Inferior parietal cortex (tissue), 1 donor: ENCODE results near the gene ARL8B.
A peak's percentile ranks its signal among the peaks of the same experiment; 100 is the strongest.
"Not testable (repeated sequence)": the region's sequence is repeated elsewhere in the genome, so short reads cannot be mapped to it uniquely, and the experiment has no call there.

Experiments
- DNase-seq: peaks from one replicate; pipeline ENCODE4 v3.0.0-alpha.2; 2016; ENCODE audit errors: extremely low spot score

ARL8B gene

DNA sequence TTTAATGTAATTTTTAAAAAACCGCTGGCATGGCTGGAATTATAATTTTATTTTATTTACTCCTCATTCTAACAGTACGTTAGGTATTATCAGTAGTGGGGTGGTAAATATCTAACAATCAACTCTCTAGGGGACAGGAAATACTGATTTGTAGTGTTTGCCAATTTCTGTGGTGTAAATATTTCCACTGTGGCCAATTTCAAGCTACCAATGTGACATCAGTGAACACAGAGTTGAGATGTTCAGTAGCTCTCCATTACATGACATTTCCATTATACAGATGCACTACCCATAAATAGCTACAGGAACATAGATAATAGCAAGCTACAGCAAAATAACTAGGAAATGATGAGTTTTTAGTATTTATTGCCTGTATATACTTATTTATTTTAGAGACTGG is 10.0 kb upstream of the ARL8B start:
- DNase-seq: no peak

DNA sequence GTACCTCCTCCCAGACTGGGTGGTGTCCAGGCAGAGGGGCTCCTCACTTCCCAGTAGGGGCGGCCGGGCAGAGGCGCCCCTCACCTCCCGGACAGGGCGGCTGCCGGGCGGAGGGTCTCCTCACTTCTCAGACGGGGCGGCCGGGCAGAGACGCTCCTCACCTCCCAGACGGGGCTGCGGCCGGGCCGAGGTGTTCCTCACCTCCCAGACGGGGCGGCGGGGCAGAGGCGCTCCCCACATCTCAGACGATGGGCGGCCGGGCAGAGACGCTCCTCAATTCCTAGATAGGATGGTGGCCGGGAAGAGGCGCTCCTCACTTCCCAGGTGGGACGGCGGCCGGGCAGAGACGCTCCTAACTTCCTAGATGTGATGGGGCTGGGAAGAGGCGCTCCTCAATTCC is 8.4 kb upstream of the ARL8B start:
- DNase-seq: not testable (repeated sequence)

DNA sequence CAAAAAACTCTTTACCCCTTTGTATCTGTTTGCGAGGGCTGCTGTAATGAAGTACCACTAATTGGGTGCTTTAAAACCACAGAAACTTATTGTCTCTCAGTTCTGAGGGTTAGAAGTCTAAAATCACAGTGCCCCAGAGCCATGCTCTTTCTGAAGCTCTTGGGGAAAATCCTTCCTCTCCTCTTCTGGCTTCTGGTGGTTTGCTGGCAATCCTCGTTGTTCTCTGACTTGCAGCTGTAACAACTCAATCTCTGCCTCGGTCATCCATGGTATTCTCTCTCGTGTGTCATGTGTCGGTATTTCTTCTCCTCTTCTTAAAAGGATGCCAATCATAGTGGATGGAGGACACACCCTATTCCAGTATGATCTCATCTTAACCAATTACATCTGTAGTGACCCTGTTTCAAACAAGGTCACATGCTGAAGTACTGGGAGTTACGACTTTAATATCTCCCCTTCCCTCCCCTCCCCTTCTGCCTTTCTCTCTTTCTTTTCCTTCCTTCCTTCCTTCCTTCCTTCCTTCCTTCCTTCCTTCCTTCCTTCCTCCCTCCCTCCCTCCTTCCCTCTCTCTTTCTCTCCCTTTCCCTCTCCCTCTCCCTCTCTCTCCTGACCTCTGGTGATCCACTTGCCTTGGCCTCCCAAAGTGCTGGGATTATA is 6.5 kb upstream of the ARL8B start:
- DNase-seq: no peak

DNA sequence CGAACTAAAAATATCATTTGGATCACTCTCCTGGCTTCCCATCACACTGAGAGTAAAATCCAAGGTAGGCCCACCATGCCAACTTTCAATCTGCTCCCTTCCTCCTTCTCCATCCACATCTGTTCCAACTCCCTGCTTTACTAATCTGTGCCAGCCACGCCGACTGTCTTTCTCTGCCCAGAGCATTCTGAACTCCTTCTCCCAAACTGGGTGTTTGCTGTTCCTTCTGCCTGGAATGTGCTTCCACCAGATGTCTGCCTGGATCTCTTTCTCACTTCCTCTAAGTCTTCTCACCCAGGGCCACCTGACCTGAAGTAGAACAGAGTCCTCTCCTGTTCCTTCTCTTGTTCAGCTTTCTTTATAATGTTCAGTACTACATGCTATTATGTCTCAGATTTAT is 5.6 kb upstream of the ARL8B start:
- DNase-seq: no peak

DNA sequence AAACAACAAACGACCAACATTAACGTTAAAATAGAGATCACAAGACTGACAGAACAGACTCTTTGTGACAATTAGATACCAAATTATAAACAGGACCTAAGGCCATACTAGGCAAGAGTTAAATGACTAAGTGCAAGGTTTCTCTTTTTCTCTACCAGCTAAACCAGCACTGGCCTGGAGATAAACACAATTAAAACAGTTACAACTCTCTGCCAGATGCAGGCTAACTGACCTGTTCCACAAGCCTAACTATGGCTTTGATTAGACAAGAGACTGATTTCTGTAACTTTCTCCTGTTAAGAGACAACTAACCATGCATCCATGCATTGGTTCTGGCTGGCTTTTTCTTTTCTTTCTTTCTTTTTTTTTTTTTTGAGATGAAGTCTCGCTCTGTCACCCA is 1.6 kb upstream of the ARL8B start:
- DNase-seq: no peak

DNA sequence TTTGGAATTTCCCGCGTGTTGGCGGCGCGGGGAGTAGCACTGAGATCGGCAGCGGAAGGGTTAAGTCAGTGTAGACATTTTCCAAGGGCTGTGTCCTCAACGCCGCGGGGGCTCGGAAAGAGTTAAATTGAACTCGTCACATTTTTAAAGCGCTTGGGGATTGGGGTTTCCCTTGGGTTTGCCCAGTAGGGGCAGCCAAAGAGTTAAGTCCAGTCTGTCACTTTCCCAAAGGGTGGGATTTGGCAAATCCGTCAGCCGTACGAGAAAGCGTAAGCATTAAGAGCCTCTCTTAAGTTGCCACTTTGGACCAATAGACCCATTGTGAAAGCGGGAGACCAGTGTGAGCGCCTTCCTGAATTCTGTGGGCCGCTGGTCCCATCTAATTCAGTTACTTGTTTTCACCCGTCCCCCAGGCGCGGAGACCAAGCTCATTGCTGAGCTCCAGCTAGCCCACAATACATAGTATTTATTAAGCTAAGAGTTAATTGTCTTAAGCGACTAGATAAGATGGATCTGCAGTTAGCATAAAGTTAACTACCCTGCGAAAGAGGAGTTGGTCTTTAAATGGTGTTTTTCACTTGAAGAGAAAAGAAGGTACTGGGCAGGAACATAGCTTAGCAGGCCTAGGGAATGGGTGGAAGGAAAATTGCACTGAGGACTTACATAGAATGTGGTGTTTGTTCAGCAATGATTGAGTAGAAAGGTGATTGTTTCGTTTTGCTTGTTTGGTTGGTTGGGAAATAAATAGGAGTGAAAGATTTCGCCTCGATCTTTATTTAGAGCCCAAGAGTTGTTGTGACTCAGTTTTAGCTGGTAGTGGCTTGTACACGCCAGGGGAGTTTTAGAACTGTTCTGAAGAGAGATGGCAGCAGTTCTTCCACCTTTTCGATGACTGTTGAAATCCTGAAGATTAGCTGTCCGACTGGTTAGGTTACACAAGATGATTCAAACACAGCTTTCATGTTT is 932 bp downstream of the ARL8B start:
- DNase-seq: peak; percentile 55

DNA sequence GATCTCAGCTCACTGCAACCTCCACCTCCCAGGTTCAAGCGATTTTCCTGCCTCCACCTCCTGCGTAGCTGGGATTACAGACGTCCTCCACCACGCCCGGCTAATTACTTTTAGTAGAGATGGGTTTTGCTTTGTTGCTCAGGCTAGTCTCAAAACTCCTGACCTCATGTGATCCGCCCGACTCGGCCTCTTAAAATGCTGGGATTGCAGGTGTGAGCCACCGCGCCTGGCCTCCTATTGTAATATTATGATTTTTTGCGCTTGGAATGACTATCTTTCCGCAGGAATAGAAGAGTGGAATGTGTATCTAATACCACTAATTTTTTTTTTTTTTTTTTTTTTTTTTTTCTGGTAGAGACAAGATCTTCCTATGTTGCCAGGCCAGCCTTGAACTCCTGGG is 1.8 kb downstream of the ARL8B start:
- DNase-seq: no peak

DNA sequence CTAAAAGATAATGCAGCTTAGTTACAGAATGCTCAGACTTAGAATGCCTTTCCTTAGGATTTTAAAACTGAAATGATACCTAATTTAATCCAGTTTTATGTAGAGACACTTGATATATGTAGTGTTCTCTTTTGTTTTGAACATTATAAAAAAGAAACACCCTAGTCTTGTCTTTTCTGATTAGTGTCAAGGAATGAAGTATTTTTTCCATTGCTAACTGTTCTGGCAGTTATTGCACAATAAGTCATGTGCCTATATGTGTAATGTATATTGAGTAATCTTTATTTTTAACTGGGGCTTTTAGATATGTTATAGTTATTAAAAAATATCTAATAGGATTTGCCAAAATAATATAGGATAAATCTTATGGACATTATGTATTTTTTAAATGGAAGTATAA is 4.5 kb downstream of the ARL8B start:
- DNase-seq: no peak

DNA sequence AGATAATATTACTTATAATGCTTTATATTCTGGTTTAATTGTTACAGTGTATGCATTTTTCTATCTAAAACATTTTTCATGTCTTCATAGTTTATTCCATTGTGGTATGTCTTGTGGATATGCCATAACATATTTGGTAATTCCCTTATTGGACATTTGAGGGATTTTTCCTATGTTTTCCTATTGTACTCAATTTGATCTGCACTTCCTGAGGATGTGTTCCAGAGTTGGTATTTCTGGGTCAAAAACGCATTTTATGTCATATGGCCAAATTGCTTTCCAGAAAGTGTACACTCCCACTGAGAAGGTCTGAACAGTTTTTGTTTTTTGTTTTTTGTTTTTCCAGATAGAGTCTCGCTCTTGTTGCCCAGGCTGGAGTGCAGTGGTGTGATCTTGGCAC is 6.8 kb downstream of the ARL8B start:
- DNase-seq: no peak

DNA sequence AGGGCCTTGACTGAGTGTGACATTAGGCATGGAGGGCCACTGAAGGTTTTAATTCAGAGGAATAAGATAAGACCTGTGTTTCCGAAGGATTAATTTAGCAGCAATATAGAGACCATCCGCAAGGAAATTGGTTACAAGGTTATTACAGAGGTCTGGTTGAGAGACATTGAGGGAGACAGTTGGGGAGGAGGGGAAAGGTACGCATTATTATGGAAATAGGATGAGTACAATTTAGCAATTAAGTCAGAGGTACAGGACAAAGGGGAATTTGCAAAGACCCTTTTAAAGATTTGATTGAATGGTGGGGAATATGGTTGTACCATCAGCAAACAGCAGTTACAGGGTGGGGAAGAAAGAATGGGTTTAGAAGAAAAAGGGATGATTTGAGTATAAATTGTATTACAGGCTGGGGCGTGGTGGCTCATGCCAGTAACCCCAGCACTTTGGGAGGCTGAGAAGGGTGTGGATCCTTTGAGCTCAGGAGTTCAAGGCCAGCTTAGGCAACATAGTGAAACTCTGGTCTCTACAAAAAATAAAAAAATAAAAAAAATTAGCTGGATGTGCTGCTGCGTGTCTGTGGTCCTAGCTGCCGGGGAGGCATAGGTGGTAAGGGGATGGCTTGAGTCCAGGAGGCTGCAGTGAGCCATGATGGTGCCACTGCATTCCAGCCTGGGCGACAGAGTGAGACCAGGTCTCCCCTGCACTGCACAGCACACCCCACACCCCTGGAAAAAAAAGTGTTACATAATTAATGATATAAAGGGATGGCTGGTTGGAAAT is 11.3 kb downstream of the ARL8B start:
- DNase-seq: no peak

DNA sequence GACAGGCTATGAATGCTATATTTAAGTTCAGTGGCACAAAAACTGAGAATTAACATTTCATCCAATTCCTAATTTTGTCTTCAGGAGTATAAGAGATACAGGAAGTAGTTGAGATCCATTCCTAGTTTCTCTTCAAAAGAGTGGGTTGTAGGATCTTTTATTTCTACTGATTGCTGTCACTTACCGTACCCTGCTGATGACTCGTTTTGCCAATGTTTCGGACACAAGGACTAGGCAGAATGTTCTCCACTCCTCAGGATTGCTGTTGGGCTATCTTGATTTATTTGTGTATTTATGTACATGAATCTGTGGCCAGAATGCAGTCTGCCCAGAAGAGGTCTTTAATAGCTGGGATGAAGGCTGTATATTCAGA is 11.9 kb downstream of the ARL8B start:
- DNase-seq: no peak

DNA sequence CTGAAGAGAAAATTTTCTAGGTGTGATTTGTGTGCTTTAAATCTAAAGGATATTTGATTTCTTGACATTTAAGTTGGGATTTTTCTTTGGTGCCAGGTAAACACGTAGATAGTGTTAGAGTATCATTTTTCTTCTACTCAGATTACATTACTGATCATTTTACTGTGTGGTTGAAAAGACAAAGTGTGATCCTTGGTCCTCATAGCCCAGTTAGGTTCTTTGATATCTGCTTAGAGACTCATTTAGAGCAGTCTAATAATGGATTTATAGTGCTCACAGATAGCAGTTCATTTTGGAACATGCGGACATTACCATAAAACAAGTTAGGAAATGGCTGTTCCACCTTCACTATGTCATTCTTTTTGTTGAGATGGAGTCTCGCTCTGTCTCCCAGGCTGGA is 12.4 kb downstream of the ARL8B start:
- no peak for DNase-seq

DNA sequence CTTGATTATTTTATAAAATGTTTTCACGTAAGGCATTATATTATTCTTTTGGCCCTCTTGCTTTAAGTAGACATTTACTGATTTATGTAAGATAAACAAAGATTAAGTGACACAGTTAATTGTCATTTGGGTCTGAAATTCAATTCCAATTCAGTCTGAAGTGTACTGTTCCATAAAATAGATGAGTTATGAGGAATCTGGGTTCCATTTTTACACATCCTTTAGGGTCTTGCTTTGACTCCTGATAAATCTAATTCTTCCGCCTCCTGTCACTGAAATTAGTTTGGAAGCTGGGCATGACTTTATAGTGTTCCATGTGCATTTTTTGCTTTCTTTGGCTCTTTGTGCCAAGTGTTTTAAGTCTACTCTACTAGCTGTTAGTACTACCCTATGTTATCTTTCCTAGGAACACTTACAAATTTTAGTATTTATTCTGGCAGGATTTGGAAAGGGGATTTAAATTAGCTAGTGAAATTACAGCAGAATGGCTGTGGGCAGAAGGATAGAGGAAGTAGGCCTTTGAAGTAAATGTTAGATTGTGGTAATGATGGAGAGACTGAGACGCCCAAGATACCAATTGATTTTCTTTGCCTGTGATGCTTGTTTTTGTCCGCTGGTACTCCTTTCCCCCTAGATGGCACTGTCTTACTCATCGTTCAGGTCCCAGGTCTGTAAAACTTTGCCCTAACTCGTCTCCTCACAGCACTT is 14.3 kb downstream of the ARL8B start:
- DNase-seq: no peak

DNA sequence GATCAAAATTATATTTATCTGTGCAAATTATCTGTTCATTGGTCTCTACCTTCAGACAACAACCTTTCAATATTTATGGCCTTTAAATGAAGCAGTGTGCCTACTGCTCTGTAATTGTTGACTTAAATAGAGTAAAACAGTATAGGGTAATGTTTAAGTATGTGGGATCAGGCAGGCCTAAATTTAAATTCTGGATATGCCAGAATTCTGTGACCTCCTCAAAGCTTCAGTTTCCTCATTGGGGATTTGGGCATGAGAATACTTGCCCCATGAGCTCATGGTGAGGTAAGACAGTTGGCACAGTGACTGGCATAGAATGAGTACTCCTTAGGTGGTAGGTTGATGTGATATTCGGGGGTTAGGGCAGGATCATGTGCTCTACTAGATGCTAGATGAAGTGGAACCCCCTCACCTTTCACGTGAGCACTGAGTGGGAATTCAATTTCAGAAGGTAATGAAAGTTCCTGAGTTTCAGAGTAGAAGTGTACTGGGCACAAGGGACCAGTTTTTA is 14.9 kb downstream of the ARL8B start:
- no peak for DNase-seq

DNA sequence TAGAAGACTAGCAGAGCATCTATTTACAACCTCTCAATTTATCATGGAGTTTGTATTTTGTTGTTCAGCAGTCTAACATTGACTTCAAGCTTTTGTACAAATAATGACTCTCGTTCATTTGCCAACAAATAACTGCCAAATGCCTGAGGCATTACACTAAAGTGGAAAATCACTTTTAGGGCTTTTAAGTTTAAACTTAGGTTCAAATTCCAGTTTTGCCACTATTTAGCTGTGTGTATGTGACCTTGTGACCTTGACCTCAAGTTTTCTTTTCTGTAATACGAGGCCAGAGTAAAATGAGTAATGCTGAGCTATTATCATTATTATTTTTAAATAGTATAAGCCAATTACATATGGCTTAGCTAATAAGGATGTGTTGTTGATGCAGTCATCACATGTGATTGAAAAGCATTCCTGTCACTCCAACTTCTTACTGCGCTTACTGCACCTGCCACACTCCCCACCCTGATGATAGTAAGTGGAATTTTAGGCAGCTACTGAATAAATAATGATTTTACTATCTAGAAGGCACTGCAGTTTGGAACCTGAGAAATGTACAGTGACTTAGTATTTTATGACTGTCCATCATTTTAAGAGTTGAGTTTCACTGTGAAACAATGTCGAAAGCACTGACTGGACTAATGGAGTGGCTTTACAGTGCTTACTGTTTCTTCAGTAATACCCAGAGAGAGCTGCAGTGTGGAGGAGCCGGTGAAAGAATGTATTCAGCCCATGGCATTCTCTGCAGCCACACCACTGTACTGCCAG is 16.3 kb downstream of the ARL8B start:
- no peak for DNase-seq

DNA sequence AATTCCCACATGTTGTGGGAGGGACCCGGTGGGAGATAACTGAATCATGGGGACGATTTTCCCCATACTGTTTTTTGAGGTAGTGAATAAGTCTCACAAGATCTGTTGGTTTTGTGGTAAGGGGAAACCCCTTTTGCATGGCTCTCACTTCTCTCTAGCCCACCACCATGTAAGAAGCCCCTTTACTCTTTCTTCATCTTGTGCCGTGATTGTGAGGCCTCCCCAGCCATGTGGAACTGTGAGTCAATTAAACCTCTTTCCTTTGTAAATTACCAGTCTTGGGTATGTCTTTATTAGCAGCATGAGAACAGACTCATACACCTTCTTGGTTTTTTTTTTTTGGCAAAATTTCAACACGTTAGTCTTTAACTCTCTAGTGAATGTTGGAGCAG is 18.1 kb downstream of the ARL8B start:
- DNase-seq: no peak

DNA sequence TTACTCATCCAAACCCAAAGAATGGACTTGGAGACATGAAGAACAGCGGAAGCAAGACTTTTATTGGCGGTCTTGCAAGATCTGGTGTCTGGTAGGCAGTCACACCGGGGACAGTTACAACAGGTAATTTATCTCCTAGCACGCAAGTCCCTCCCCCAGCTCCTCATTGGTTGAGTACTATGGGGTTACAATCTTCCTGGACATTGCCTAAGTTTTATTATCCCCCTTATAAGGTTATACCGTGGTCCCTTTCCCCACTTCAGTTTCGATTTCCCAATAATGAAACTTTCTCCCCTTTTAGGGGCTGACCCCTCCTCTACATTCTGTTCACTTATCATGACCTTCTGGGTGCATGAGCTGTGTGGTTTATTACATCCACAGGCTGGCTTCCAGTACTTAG is 18.7 kb downstream of the ARL8B start:
- no peak for DNase-seq

DNA sequence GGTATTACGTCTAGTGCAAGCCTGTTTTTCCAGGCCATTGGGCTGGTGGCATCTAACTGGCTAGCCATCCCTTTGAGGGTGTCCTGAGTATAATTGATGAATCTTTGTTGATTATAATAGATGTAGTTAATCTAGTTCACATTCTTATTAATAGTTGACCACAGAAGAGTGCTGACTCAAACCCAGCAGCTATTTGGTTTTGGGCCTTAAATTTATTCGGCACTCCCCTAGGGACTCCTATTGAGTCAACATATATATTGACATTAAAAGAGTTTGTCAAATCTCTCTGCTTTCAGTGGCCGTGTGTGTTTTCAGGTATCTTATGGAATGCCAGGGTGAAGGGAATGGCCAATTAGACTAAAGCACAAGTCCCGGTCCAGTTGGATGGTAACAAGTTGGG is 19.7 kb downstream of the ARL8B start:
- no peak for DNase-seq

DNA sequence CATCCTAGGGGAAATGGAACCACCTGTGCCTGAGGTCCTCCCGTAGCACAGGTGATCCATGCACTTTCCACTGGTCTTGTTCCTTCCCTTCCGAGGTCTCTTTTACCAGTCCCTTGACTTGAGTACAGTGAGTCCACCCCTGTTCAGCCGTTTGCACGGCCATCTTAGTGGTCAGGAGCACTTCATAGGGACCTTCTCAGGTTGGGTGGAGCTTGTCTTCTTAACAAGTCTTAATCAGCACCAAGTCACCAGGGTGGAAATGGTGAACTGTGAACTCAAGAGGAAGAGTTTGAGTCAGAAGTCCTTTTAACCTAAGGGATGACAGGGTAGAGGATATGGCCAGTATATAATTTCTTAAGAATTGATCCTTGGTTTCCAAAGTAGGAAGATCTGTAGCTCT is 21.4 kb downstream of the ARL8B start:
- no peak for DNase-seq

DNA sequence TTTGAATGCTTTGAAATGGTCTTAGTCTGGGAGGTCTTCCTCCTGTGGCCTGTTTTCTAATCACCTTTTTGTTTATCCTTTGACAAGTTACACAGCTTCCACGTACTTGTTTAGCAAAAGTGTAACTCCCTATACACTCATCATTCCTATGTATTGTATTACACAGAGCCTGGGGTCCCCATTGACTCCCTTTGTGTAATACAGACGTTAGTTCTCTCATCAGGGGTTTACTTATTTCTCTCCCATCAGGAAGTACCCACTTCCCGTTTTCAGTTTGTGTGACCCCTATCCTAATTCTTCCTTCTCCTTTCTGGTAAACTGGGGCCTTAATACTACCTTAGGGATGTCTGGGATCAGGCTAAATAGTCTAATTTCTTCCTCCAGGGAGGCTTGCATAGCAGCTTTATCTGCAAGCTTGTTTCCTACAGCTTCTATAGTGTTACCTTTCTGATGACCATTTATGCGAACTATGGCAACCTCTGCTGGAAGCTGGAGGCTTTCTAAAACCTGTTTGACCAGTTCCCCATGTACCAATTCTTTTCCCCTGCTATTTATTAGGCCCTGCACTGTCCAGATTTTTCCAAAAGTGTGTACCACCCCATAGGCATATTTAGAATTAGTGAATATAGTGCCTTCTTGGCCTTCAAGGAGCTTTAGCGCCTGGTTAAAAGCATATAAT is 22.4 kb downstream of the ARL8B start:
- DNase-seq: no peak
